WI38 (cell line): ENCODE measurements around the gene SRSF6.
A peak's percentile ranks its signal among the peaks of the same experiment; 100 is the strongest.
"Not testable (repeated sequence)": the region's sequence is repeated elsewhere in the genome, so short reads cannot be mapped to it uniquely, and the experiment has no call there.

Experiments used
- H3K4me3 ChIP-seq: 2 replicates; pipeline ENCODE4 v1.5.1; 2011; ENCODE audit warnings: low read depth, mild to moderate bottlenecking, control low read depth, low read length
- TF ChIP-seq, protein P1 (sequence below): IDR thresholded peaks from 2 replicates; pipeline ENCODE4 v1.5.1; 2012; ENCODE audit warnings: low read depth, mild to moderate bottlenecking, control low read depth, low read length

The SRSF6 gene

DNA sequence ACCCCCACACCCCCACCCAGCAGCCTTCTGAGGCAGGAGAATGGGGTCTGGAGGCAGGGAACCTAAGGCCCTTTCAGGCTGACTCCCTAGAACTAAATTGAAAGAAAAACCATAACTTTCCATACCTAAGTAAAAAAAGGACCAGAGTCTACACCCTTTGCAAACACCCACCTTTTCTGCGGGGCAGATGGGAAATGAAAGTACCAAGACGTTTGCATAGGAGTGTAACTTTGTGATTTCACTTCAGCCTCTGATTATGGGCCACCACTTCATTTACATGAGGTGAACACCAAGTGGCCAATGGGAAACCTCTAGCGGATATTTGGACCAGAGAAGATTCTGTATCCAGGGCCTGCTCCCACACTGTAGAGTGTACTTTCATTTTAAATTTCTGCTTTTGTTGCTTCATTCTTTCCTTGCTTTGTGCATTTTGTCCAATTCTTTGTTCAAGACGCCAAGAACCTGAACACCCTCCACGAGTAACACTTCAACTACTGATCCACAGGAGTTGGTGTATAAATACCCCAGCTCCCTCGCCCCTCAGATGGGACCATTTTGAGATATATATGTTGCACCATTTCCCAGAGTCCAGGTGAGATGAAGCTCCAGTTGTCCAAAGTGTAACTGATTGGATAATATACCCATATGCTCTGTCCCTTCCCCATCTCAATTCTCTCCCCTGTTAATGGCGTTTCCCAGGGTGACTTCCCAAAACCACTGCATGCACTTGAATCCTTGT, 18.9 kb upstream of the SRSF6 start:
- TF ChIP-seq, protein P1, sequence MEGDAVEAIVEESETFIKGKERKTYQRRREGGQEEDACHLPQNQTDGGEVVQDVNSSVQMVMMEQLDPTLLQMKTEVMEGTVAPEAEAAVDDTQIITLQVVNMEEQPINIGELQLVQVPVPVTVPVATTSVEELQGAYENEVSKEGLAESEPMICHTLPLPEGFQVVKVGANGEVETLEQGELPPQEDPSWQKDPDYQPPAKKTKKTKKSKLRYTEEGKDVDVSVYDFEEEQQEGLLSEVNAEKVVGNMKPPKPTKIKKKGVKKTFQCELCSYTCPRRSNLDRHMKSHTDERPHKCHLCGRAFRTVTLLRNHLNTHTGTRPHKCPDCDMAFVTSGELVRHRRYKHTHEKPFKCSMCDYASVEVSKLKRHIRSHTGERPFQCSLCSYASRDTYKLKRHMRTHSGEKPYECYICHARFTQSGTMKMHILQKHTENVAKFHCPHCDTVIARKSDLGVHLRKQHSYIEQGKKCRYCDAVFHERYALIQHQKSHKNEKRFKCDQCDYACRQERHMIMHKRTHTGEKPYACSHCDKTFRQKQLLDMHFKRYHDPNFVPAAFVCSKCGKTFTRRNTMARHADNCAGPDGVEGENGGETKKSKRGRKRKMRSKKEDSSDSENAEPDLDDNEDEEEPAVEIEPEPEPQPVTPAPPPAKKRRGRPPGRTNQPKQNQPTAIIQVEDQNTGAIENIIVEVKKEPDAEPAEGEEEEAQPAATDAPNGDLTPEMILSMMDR: no peak
- H3K4me3 ChIP-seq: no peak overlapping the region

DNA sequence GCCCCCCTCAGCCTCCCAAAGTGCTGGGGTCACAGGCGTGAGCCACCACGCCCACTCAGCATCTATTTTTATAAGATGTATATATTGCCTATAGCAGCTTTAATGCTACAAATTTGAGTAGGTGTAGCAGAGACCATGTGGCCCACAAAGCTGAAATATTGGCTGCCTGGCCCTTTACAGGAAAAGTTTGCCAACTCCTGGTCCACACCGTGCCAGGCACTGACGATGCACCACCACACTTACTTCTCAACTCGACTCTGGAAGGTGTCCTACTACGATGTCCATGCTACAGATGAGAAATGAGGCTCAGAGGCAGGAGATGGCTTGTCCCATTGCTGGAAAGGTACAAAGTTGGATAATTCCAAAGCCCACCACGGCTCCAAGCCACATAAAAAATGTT, 17.2 kb upstream of the SRSF6 start:
- TF ChIP-seq, protein P1: no peak
- H3K4me3 ChIP-seq: no peak overlapping the region

DNA sequence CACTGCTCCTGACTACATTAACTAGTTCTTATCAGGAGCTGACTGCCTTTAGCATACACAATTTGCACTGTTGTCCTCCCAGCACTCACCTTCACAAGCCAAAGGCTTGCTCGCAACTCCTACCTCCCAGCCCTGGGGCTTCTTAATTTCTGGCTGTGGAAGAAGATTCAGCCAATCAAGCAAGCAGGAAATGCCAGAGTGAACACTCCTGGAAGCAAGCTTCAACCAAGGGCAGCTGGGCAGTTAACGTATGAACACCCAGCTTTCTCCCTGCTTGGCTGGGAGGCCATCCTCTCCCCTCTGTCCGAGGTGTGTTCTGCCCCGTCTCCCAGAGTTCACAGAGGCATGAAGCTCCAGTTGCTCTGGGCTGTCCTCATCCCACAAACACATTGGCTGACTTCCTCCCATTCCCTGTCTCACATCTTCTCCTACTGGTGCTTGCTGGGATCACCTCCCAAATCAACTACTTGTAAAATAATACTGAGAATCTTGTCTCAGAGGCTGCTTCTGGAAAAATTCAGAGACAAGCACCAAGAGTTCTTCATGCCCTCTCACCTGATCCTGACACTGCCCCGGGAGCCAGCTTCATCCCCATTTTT, 15.3 kb upstream of the SRSF6 start:
- TF ChIP-seq, protein P1: no peak
- H3K4me3 ChIP-seq: no peak overlapping the region

DNA sequence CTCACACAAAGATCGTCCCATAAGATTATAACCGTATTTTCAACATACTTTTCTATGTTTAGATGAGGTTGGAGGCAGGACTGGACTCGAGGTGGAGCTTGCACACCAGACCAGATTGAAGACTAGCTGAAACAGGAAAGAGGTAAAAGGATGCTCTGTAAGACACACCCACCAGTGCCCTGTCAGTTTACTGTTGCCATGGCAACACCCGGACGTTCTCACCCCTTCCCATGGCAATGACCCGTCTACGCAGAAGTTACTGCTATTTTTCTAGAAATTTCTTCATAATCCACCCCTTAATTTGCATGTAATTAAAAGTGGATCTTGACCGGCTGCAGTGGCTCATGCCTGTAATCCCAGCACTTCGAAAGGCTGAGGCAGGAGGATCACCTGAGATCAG, 13.6 kb upstream of the SRSF6 start:
- TF ChIP-seq, protein P1: no peak
- H3K4me3 ChIP-seq: no peak overlapping the region

GRCh38 chr20:43446361-43446879, 11.3 kb upstream of the SRSF6 start:
- no peak overlapping the region for H3K4me3 ChIP-seq
- TF ChIP-seq, protein P1: no peak

- H3K4me3 ChIP-seq: not testable (repeated sequence)
These were observed 9.3 kb upstream of the SRSF6 start for GRCh38 chr20:43448431-43448747.

DNA sequence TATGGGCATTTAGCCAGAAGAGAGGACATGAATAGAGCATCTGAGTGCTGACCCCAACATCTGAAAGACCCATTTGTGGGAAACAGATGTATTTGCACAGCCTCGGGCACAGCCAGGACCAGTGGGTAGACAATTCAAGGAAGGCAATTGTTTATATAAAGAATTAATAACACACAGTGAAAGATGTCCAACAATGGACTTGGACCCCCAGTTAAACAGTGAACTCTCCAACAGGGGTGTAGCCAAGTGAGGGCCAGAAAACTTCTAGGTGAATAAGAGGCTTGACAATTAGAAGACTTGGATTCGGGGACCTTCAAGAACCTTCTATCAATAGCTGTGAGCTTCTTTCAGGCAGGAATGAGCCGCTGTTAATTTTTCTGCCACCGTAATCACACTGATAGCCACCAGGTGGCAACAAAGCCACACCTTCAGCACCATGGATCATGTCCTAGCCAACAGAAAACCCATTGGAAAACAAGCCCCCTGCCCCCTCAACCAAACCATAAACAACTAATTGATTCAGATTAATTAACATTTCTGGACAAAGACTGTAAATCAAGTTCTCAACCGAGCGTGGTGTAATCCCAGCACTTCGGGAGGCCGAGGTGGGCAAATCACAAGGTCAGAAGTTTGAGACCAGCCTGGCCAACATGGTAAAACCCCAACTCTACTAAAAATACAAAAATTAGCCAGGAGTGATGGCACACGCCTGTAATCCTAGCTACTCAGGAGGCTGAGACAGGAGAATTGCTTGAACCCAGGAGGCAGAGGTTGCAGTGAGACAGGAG, 8.8 kb upstream of the SRSF6 start:
- H3K4me3 ChIP-seq: no peak overlapping the region
- TF ChIP-seq, protein P1: peak; percentile 65
